Karpas-422 (cell line): Measurements from ENCODE around the gene ARHGAP33. TPM values are rescaled to one million over a fixed set of nuclear protein-coding genes. Genes with fewer than 3 reads are reported as not detected.

Source experiments
- DNase-seq: peaks from one replicate; pipeline ENCODE4 v3.0.0-alpha.2; 2015
- H2AFZ ChIP-seq: fragments of 200-600 bp; sonication (generic); 2 replicates; pipeline ENCODE4 v1.6.1; 2014; ENCODE audit warnings: antibody characterized with exemption, low read length, mixed read lengths
- H3K27ac ChIP-seq: fragments of 200-600 bp; sonication (generic); 2 replicates; pipeline ENCODE4 v1.5.1; 2014; ENCODE audit warnings: mild to moderate bottlenecking, low read length, moderate library complexity
- H3K27me3 ChIP-seq: fragments of 200-600 bp; sonication (generic); 2 replicates; pipeline ENCODE4 v1.6.1; 2014; ENCODE audit warnings: low read length, mixed read lengths
- H3K36me3 ChIP-seq: fragments of 200-600 bp; sonication (generic); 2 replicates; pipeline ENCODE4 v1.6.1; 2014; ENCODE audit warnings: low read length, mixed read lengths; ENCODE audit not compliant: insufficient read depth
- H3K4me1 ChIP-seq: fragments of 200-600 bp; sonication (generic); 2 replicates; pipeline ENCODE4 v1.6.1; 2014; ENCODE audit warnings: mild to moderate bottlenecking, low read length, mixed read lengths
- H3K4me2 ChIP-seq: fragments of 200-600 bp; sonication (generic); 2 replicates; pipeline ENCODE4 v1.6.1; 2014; ENCODE audit warnings: low read length, low read depth, mild to moderate bottlenecking; ENCODE audit not compliant: poor library complexity, severe bottlenecking
- H3K4me3 ChIP-seq: fragments of 200-600 bp; sonication (generic); 2 replicates; pipeline ENCODE4 v1.5.1; 2014; ENCODE audit warnings: mild to moderate bottlenecking, antibody characterized with exemption, low read length, mixed read lengths
- H3K79me2 ChIP-seq: fragments of 200-600 bp; sonication (generic); 2 replicates; pipeline ENCODE4 v1.6.1; 2014; ENCODE audit warnings: mild to moderate bottlenecking, low read length, mixed read lengths
- H3K9ac ChIP-seq: fragments of 200-600 bp; sonication (generic); 2 replicates; pipeline ENCODE4 v1.6.0; 2014; ENCODE audit warnings: low read length
- H3K9me2 ChIP-seq: fragments of 200-600 bp; sonication (generic), shearing (Covaris generic); replicated peaks from 2 replicates; pipeline ENCODE4 v1.6.0; 2014; ENCODE audit warnings: mild to moderate bottlenecking, low read length, moderate library complexity; ENCODE audit not compliant: insufficient read depth
- H3K9me3 ChIP-seq: fragments of 300-700, 200-600 bp; sonication (generic); 2 replicates; pipeline ENCODE4 v1.6.1; 2014; ENCODE audit warnings: low read length, mixed read lengths
- H4K20me1 ChIP-seq: fragments of 200-600 bp; sonication (generic); 2 replicates; pipeline ENCODE4 v1.6.1; 2014; ENCODE audit warnings: mild to moderate bottlenecking, antibody characterized with exemption, low read length, low read depth; ENCODE audit not compliant: insufficient read depth
- total RNA-seq: library from RNA; depleted of rRNA; stranded (reverse); fragments of >200 nt; shearing (Covaris generic); gene quantifications from 2 replicates; pipeline ENCODE4 v1.2.3, GENCODE V29; 2014; ENCODE audit warnings: low replicate concordance

The ARHGAP33 gene
- total RNA-seq, 1 experiment from 2014 or later = 5.8 TPM

DNA sequence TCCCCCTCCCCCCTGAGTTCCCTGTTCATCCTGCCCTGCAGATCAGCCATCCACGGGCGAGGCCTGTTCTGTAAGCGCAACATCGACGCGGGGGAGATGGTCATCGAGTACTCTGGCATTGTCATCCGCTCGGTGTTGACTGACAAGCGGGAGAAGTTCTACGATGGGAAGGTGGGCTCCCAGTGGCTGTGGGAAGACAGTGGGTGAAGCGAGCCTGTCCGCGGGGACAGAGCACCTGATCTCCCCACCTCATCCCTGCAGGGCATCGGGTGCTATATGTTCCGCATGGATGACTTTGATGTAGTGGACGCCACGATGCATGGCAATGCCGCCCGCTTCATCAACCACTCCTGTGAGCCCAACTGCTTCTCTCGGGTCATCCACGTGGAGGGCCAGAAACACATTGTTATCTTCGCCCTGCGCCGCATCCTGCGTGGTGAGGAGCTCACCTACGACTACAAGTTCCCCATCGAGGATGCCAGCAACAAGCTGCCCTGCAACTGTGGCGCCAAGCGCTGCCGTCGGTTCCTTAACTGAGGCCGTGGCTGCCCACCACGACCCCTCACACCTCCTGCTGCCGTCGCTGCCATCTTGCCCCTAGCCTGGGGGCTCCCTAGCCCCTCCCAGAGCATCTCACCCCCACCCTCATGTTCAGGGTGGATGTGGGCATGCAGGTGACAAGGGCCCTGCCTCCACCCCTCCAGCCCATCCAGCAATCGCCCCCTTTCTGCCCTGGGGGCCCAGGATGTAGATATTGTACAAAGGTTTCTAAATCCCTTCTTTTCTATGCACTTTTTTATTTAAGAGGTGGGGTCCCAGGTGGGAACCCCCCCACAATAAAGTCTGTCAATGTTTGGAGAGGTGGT is 37.1 kb upstream of the ARHGAP33 start:
- H4K20me1 ChIP-seq = 0 out of 2 replicates have a peak, but pooled peaks cover 6% of the 10 kb centered on the region
- no peak overlapping the region for H3K27ac ChIP-seq
- no peak for DNase-seq

DNA sequence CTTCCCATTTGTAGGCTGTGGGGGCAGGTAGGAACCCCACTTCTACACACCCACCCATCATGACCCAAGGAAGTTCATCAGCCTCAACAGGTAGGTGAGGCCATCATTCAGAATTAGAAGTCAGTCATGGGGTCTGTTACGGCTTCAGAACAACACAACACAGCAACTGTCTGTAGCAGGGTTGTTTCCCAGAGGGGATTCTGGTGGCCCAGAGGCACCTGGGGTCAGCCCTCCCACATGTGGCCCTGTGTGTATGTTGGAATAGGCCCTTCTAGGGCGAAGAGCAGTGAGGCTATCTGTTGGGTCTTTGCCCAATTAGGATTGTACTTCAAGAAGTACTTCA is 36.5 kb upstream of the ARHGAP33 start:
- DNase-seq = peak; percentile 48
- 0 out of 2 replicates have a peak, but pooled peaks cover 6% of the 10 kb centered on the region for H4K20me1 ChIP-seq
- H3K36me3 ChIP-seq = no peaks in the 10 kb centered on the region; the same call in 1 of the 2 replicates
- no peaks in the 10 kb centered on the region for H3K27me3 ChIP-seq
- H3K79me2 ChIP-seq = peaks cover 3% of the 10 kb centered on the region; the same call in 1 of the 2 replicates
- no peaks in the 10 kb centered on the region for H3K9me2 ChIP-seq
- no peak overlapping the region for H3K27ac ChIP-seq
- peaks cover 38% of the 10 kb centered on the region for H3K4me1 ChIP-seq
- no peaks in the 10 kb centered on the region for H3K9me3 ChIP-seq
- no peak overlapping the region for H3K4me2 ChIP-seq
- H3K4me3 ChIP-seq = no peak overlapping the region
- H3K9ac ChIP-seq = no peak overlapping the region
- no peak overlapping the region for H2AFZ ChIP-seq

More for the DNA sequence above, 37.1 kb upstream of the ARHGAP33 start:
- no peaks in the 10 kb centered on the region for H3K9me2 ChIP-seq
- no peak overlapping the region for H3K4me3 ChIP-seq
- no peaks in the 10 kb centered on the region for H3K79me2 ChIP-seq
- peaks cover 41% of the 10 kb centered on the region for H3K4me1 ChIP-seq
- no peak overlapping the region for H3K4me2 ChIP-seq
- no peaks in the 10 kb centered on the region for H3K27me3 ChIP-seq
- H2AFZ ChIP-seq = no peak overlapping the region
- no peaks in the 10 kb centered on the region for H3K9me3 ChIP-seq
- H3K36me3 ChIP-seq = no peaks in the 10 kb centered on the region; the same call in 1 of the 2 replicates
- H3K9ac ChIP-seq = no peak overlapping the region

GRCh38 chr19:35739275-35740107 is 35.9 kb upstream of the ARHGAP33 start:
- Histone ChIP-seq H3K79me2 (peaks cover 6% of the 10 kb centered on the region; the same call in 1 of the 2 replicates), H3K36me3 (no peaks in the 10 kb centered on the region), H2AFZ (no peak overlapping the region), H3K4me2 (peak overlapping the region; percentile 94), H4K20me1 (no peaks in the 10 kb centered on the region), H3K4me1 (peaks cover 39% of the 10 kb centered on the region), H3K4me3 (peak overlapping the region; percentile 90), H3K27ac (no peak overlapping the region), H3K27me3 (no peaks in the 10 kb centered on the region), H3K9ac (peak overlapping the region; percentile 78), H3K9me2 (no peaks in the 10 kb centered on the region), H3K9me3 (no peaks in the 10 kb centered on the region)
- DNase-seq = no peak

DNA sequence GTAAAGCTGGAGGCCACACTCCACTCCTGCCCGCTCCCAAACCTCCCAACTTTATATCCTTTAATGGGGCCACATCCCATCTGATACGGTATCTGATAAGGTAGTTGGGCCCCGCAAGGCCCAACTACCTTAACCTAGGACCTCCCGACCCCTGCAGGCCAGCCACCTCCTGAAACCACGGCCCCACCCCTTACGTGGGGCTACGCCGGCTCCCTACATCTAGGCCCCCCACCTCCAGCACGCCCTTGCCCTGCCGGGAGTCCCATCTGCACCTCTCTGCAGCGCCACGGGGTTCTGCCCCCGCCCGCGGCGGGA is 35.3 kb upstream of the ARHGAP33 start:
- H3K9me3 ChIP-seq = no peaks in the 10 kb centered on the region
- H3K27me3 ChIP-seq = no peaks in the 10 kb centered on the region
- H3K9me2 ChIP-seq = no peaks in the 10 kb centered on the region
- H2AFZ ChIP-seq = peak overlapping the region; percentile 77; the same call in 1 of the 2 replicates
- peak overlapping the region; percentile 90 for H3K4me3 ChIP-seq
- H3K79me2 ChIP-seq = peaks cover 6% of the 10 kb centered on the region; the same call in 1 of the 2 replicates
- peak overlapping the region; percentile 78 for H3K9ac ChIP-seq
- no peaks in the 10 kb centered on the region for H4K20me1 ChIP-seq
- peaks cover 39% of the 10 kb centered on the region for H3K4me1 ChIP-seq
- H3K4me2 ChIP-seq = peak overlapping the region; percentile 94
- no peaks in the 10 kb centered on the region for H3K36me3 ChIP-seq
- no peak for DNase-seq
- no peak overlapping the region for H3K27ac ChIP-seq

DNA sequence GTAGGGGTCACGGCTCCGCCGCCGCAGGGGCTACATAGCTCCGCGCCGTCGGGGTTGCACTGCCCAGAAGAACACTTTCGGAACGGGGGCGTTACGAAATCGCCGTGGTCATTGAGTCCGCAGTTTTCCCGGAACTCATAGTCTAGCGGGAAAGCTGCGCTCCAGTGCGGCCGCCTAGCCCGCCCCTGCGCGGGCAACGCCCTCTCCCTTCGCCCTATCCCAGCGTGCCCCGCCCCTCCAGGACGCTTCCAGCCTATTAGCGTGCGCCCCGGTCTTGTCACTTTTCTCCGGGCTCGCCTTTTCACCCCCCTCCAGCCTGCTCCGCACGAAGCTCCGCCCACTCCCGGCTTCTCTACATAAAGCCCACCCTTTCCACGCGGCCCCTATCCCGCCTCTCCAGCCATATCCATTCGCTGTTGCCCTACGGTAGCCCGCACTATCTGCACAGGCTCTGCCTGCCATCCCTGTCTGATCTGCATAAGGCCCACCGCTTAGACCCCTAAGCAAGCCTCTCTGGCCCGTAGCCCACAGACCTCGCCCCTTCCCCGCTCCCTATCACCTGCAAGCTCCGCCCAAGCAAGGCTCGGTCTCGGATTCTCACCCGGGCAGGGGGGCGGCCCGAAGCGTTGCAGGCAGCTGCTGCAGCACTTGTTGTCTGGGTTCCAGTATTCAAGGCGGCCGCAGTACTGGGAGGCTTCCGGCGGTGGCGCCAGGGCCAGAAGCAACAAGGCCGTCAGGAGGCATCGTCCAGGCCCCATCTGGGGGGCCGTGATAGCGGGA is 34.8 kb upstream of the ARHGAP33 start:
- H3K4me1 ChIP-seq = peaks cover 39% of the 10 kb centered on the region
- H4K20me1 ChIP-seq = no peaks in the 10 kb centered on the region

GRCh38 chr19:35741203-35741515 is 34.2 kb upstream of the ARHGAP33 start:
- Histone ChIP-seq H3K27me3 (no peaks in the 10 kb centered on the region), H3K9me3 (no peaks in the 10 kb centered on the region), H3K79me2 (peaks cover 12% of the 10 kb centered on the region), H3K9ac (peak overlapping the region; percentile 74), H4K20me1 (no peaks in the 10 kb centered on the region), H2AFZ (no peak overlapping the region), H3K4me2 (peak overlapping the region; percentile 94), H3K27ac (peak overlapping the region; percentile 74), H3K4me1 (peaks cover 42% of the 10 kb centered on the region), H3K4me3 (peak overlapping the region; percentile 90), H3K36me3 (no peaks in the 10 kb centered on the region), H3K9me2 (no peaks in the 10 kb centered on the region)
- no peak for DNase-seq

More for the DNA sequence above, 34.8 kb upstream of the ARHGAP33 start:
- peaks cover 6% of the 10 kb centered on the region for H3K79me2 ChIP-seq
- H3K9me2 ChIP-seq = no peaks in the 10 kb centered on the region
- peak overlapping the region; percentile 94 for H3K4me2 ChIP-seq
- peak overlapping the region; percentile 77; the same call in 1 of the 2 replicates for H2AFZ ChIP-seq
- DNase-seq = peak; percentile 99
- H3K36me3 ChIP-seq = no peaks in the 10 kb centered on the region
- H3K27me3 ChIP-seq = no peaks in the 10 kb centered on the region
- H3K9me3 ChIP-seq = no peaks in the 10 kb centered on the region
- H3K9ac ChIP-seq = peak overlapping the region; percentile 78
- peak overlapping the region; percentile 90 for H3K4me3 ChIP-seq
- H3K27ac ChIP-seq = peak overlapping the region; percentile 74

DNA sequence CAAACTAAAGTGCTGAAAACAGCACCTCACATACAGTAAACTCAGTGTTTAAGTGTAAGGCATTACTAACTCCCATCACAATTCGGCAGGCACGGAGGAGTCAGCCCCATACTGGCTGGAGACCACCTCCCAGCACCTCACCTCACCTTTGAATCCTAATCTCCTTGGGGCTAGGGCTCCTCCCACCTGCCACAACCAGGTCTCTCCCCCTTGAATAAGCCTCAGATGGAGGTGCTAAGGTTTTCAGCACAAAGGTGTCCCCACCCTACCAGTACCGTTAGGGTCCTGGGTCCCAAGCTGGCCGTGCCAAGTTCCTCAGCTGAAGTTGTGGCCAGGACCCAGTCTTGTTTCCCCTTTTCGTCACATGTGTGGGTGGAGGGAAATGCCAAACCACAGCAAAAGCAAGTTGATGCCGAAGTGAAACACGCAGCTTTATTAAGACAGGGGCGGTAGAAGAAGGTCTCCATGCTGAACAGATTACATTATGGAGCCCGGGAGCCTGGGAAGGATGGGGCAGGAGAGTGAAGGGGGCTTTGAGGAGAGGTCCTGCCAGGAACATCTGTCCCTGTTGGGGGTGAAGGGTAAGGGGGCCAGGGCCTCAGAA is 33.1 kb upstream of the ARHGAP33 start, which contains the start of gene IGFLR1:
IGFLR1 (minus strand) TSS at position 332 of the 604 bp plus-strand sequence. CDS start 1,272 bp downstream, outside the sequence.
- Histone ChIP-seq H4K20me1 (no peaks in the 10 kb centered on the region), H3K36me3 (no peaks in the 10 kb centered on the region), H3K9me3 (no peaks in the 10 kb centered on the region), H3K9me2 (no peaks in the 10 kb centered on the region), H3K4me2 (peak within 1 kb of the TSS; percentile 94), H3K4me3 (peak within 1 kb of the TSS; percentile 38; the same call in 1 of the 2 replicates), H3K27ac (peak within 1 kb of the TSS; percentile 58), H3K79me2 (peaks cover 20% of the 10 kb centered on the region), H3K9ac (peak within 1 kb of the TSS; percentile 74), H3K27me3 (no peaks in the 10 kb centered on the region), H3K4me1 (peaks cover 51% of the 10 kb centered on the region), H2AFZ (peak within 1 kb of the TSS; percentile 45; the same call in 1 of the 2 replicates)
- DNase-seq = peak; percentile 66
